WTC11 (cell line): Measurements from ENCODE around the gene NKAIN2. TPM values are rescaled to one million over a fixed set of nuclear protein-coding genes. Genes with fewer than 3 reads are reported as not detected.

Experiments
- ATAC-seq: fragments of 200-7000 bp; cut with Tn5 transposase; 2 replicates; pipeline ENCODE4 v1.10.0; 2021; ENCODE audit warnings: mild to moderate bottlenecking, moderate library complexity
- CTCF ChIA-PET: fragments of 300-600 bp; sonication (Branson Sonifier 250); formaldehyde crosslinking; loops from one replicate; lab custom pipeline; 2021; ENCODE audit warnings: antibody characterized with exemption; lab: Charles Lee
- POLR2A ChIA-PET: fragments of 350-600 bp; sonication (Branson Sonifier 250); formaldehyde crosslinking; loops from one replicate; lab custom pipeline; 2021; ENCODE audit warnings: antibody characterized with exemption; lab: Charles Lee
- DNase-seq: peaks from one replicate; pipeline ENCODE4 v3.0.0; 2021; ENCODE audit warnings: low spot score
- H3K27ac Mint-ChIP-seq: 2 replicates; pipeline ENCODE4 v1.8.0; 2021; ENCODE audit warnings: mixed read lengths
- H3K27me3 Mint-ChIP-seq: 2 replicates; pipeline ENCODE4 v1.8.0; 2021; ENCODE audit warnings: low read depth, mild to moderate bottlenecking, moderate library complexity, mixed read lengths
- H3K36me3 Mint-ChIP-seq: 2 replicates; pipeline ENCODE4 v1.8.0; 2021; ENCODE audit warnings: mixed read lengths
- H3K4me1 Mint-ChIP-seq: 2 replicates; pipeline ENCODE4 v1.8.0; 2022; ENCODE audit warnings: mixed read lengths
- H3K4me3 Mint-ChIP-seq: 2 replicates; pipeline ENCODE4 v1.8.0; 2021; ENCODE audit warnings: mild to moderate bottlenecking, moderate library complexity, mixed read lengths
- H3K9me3 Mint-ChIP-seq: 2 replicates; pipeline ENCODE4 v1.8.0; 2021; ENCODE audit warnings: mixed read lengths
- AFF4 ChIP-seq: sonication (generic); formaldehyde crosslinking; IDR thresholded peaks from 2 replicates; pipeline ENCODE4 v1.8.1; 2023; ENCODE audit warnings: mild to moderate bottlenecking, missing genetic modification reagents, borderline replicate concordance
- AR ChIP-seq: fragments of 250-450 bp; sonication (Bioruptor Pico); IDR thresholded peaks from 2 replicates; pipeline ENCODE4 v1.9.0; 2021; ENCODE audit warnings: mild to moderate bottlenecking
- ATF3 ChIP-seq: sonication (generic); formaldehyde crosslinking; conservative IDR thresholded peaks from 2 replicates; pipeline ENCODE4 v1.8.1; 2022; ENCODE audit warnings: mild to moderate bottlenecking, missing genetic modification reagents
- ELF4 ChIP-seq: sonication (generic); formaldehyde crosslinking; IDR thresholded peaks from 2 replicates; pipeline ENCODE4 v1.8.1; 2022; ENCODE audit warnings: low read depth, mild to moderate bottlenecking, moderate library complexity, missing genetic modification reagents
- FOXP4 ChIP-seq: sonication (generic); formaldehyde crosslinking; IDR thresholded peaks from 2 replicates; pipeline ENCODE4 v1.8.0; 2022; ENCODE audit warnings: mild to moderate bottlenecking, missing genetic modification reagents
- GRHL2 ChIP-seq: fragments of 250-450 bp; sonication (Bioruptor Pico); IDR thresholded peaks from 2 replicates; pipeline ENCODE4 v1.8.0; 2022; ENCODE audit warnings: mild to moderate bottlenecking, moderate library complexity; ENCODE audit not compliant: insufficient replicate concordance, severe bottlenecking
- HMGXB4 ChIP-seq: sonication (generic); formaldehyde crosslinking; IDR thresholded peaks from 2 replicates; pipeline ENCODE4 v1.8.1; 2023; ENCODE audit warnings: mild to moderate bottlenecking, moderate library complexity, missing genetic modification reagents
- MXD4 ChIP-seq: fragments of 250-450 bp; sonication (Bioruptor Pico); IDR thresholded peaks from 2 replicates; pipeline ENCODE4 v1.8.0; 2021; ENCODE audit warnings: mild to moderate bottlenecking, moderate library complexity, borderline replicate concordance
- RORB ChIP-seq: fragments of 250-450 bp; sonication (Bioruptor Pico); IDR thresholded peaks from 2 replicates; pipeline ENCODE4 v1.9.0; 2021; ENCODE audit warnings: mild to moderate bottlenecking
- SOX15 ChIP-seq: fragments of 250-450 bp; sonication (Bioruptor Pico); IDR thresholded peaks from 2 replicates; pipeline ENCODE4 v1.9.0; 2021; ENCODE audit warnings: mild to moderate bottlenecking
- STAT6 ChIP-seq: sonication (generic); formaldehyde crosslinking; conservative IDR thresholded peaks from 2 replicates; pipeline ENCODE4 v1.8.1; 2023; ENCODE audit warnings: mild to moderate bottlenecking, low read depth, missing genetic modification reagents, moderate library complexity
- ZBTB21 ChIP-seq: sonication (generic); formaldehyde crosslinking; IDR thresholded peaks from 2 replicates; pipeline ENCODE4 v1.8.1; 2023; ENCODE audit warnings: mild to moderate bottlenecking, missing genetic modification reagents, borderline replicate concordance
- ZNF232 ChIP-seq: sonication (generic); formaldehyde crosslinking; IDR thresholded peaks from 2 replicates; pipeline ENCODE4 v1.8.0; 2022; ENCODE audit warnings: mild to moderate bottlenecking, missing genetic modification reagents
- ZNF532 ChIP-seq: fragments of 250-450 bp; sonication (Bioruptor Pico); IDR thresholded peaks from 2 replicates; pipeline ENCODE4 v1.9.0; 2021; ENCODE audit warnings: mild to moderate bottlenecking, borderline replicate concordance
- ZNF671 ChIP-seq: fragments of 250-450 bp; sonication (Bioruptor Pico); IDR thresholded peaks from 2 replicates; pipeline ENCODE4 v1.8.0; 2021; ENCODE audit warnings: mild to moderate bottlenecking
- total RNA-seq: library from RNA; stranded (reverse); gene quantifications from 3 replicates; pipeline ENCODE4 v1.2.3, GENCODE V29; 2021

Gene NKAIN2
- total RNA-seq, 1 experiment from 2014 or later, result 0.33 TPM

- DNase-seq (no peak), ATAC-seq (peak; percentile 20; the same call in 1 of the 2 replicates)
- no peak overlapping the region for H3K4me3 Mint-ChIP-seq
- H3K27me3 Mint-ChIP-seq, result no peaks in the 10 kb centered on the region
- no peak overlapping the region for H3K27ac Mint-ChIP-seq
- CTCF ChIA-PET, result no interaction called here
- no peak for TF ChIP-seq STAT6 (CRISPR knock-in tag)
- TF ChIP-seq SOX15 (CRISPR knock-in tag), result no peak
- TF ChIP-seq FOXP4 (CRISPR knock-in tag), result no peak
- no peak for TF ChIP-seq ATF3 (CRISPR knock-in tag)
- no peak for TF ChIP-seq HMGXB4 (CRISPR knock-in tag)
- TF ChIP-seq MXD4, result no peak
- H3K9me3 Mint-ChIP-seq, result no peaks in the 10 kb centered on the region
- H3K36me3 Mint-ChIP-seq, result no peaks in the 10 kb centered on the region
- peaks cover 17% of the 10 kb centered on the region for H3K4me1 Mint-ChIP-seq
- POLR2A ChIA-PET, result no interaction called here
Measured at GRCh38 chr6:124495665-124496190, 692.1 kb downstream of the NKAIN2 start.

GRCh38 chr6:124496334-124496733 is 692.7 kb downstream of the NKAIN2 start:
- Mint-ChIP-seq H3K9me3 (no peaks in the 10 kb centered on the region), H3K4me1 (peaks cover 17% of the 10 kb centered on the region), H3K4me3 (no peak overlapping the region), H3K36me3 (no peaks in the 10 kb centered on the region), H3K27ac (no peak overlapping the region), H3K27me3 (no peaks in the 10 kb centered on the region)
- DNase-seq (no peak), ATAC-seq (no peak)
- ChIA-PET POLR2A (no interaction called here), CTCF (no interaction called here)
- no peak for TF ChIP-seq ZNF232 (CRISPR knock-in tag)
- no peak for TF ChIP-seq ELF4
- no peak for TF ChIP-seq ZNF671 (CRISPR knock-in tag)
- no peak for TF ChIP-seq AR (CRISPR knock-in tag)
- no peak for TF ChIP-seq ATF3 (CRISPR knock-in tag)
- no peak for TF ChIP-seq GRHL2 (CRISPR knock-in tag)
- TF ChIP-seq AFF4 (CRISPR knock-in tag), result no peak
- TF ChIP-seq ZBTB21 (CRISPR knock-in tag), result no peak
- TF ChIP-seq ZNF532 (CRISPR knock-in tag), result no peak
- no peak for TF ChIP-seq RORB (CRISPR knock-in tag)
